AG20443 (cell line): ENCODE results near the gene MYO9A.
A peak's percentile ranks its signal among the peaks of the same experiment; 100 is the strongest.
"Not testable (repeated sequence)": the region's sequence is repeated elsewhere in the genome, so short reads cannot be mapped to it uniquely, and the experiment has no call there.

ENCODE experiments used
- DNase-seq: peaks from one replicate; pipeline ENCODE4 v3.0.0; 2012; ENCODE audit warnings: low spot score, mixed read lengths

The MYO9A gene

GRCh38 chr15:72140088-72140487 lies 22.1 kb upstream of the MYO9A start:
- DNase-seq, result no peak

GRCh38 chr15:72139667-72140066 lies 21.7 kb upstream of the MYO9A start:
- no peak for DNase-seq

- no peak for DNase-seq
Observed at GRCh38 chr15:72136170-72137051, 18.5 kb upstream of the MYO9A start.

GRCh38 chr15:72135719-72136118 lies 17.8 kb upstream of the MYO9A start:
- no peak for DNase-seq

- no peak for DNase-seq
Observed at GRCh38 chr15:72133211-72133610, 15.3 kb upstream of the MYO9A start.

GRCh38 chr15:72131922-72132321 lies 14.0 kb upstream of the MYO9A start:
- no peak for DNase-seq

- no peak for DNase-seq
Observed at GRCh38 chr15:72130272-72130671, 12.3 kb upstream of the MYO9A start.

- DNase-seq, result no peak
Observed at GRCh38 chr15:72128359-72128758, 10.4 kb upstream of the MYO9A start.

- no peak for DNase-seq
Observed at GRCh38 chr15:72127724-72128322, 9.9 kb upstream of the MYO9A start.

GRCh38 chr15:72124218-72124617 lies 6.3 kb upstream of the MYO9A start:
- no peak for DNase-seq

GRCh38 chr15:72117486-72118016 lies 399 bp downstream of the MYO9A start:
- peak; percentile 89 for DNase-seq

- DNase-seq, result peak; percentile 23
Observed at GRCh38 chr15:72116731-72117485, 1.0 kb downstream of the MYO9A start.

GRCh38 chr15:72113347-72114031 lies 4.5 kb downstream of the MYO9A start:
- no peak for DNase-seq

GRCh38 chr15:72112805-72113204 lies 5.1 kb downstream of the MYO9A start:
- DNase-seq, result no peak

GRCh38 chr15:72112116-72112515 lies 5.8 kb downstream of the MYO9A start:
- no peak for DNase-seq

- no peak for DNase-seq
Observed at GRCh38 chr15:72110355-72110754, 7.6 kb downstream of the MYO9A start.

- no peak for DNase-seq
Observed at GRCh38 chr15:72106068-72106467, 11.9 kb downstream of the MYO9A start.

- no peak for DNase-seq
Observed at GRCh38 chr15:72105111-72105510, 12.8 kb downstream of the MYO9A start.

- DNase-seq, result not testable (repeated sequence)
Observed at GRCh38 chr15:72100551-72100950, 17.4 kb downstream of the MYO9A start.

- DNase-seq, result no peak
Observed at GRCh38 chr15:72099155-72099554, 18.8 kb downstream of the MYO9A start.

- DNase-seq, result peak; percentile 44
Observed at GRCh38 chr15:72098040-72098439, 19.9 kb downstream of the MYO9A start.

- no peak for DNase-seq
Observed at GRCh38 chr15:72096796-72097195, 21.2 kb downstream of the MYO9A start.
